GM20000 (cell line): ENCODE measurements around the gene PLEKHA3.
"Not testable (repeated sequence)": the region's sequence is repeated elsewhere in the genome, so short reads cannot be mapped to it uniquely, and the experiment has no call there.

ENCODE experiments used
- DNase-seq: peaks from one replicate; pipeline ENCODE4 v3.0.0; 2012; ENCODE audit warnings: low spot score
- CTCF ChIP-seq: IDR thresholded peaks from 2 replicates; pipeline ENCODE4 v1.5.1; 2012; ENCODE audit warnings: mild to moderate bottlenecking, control low read depth; ENCODE audit errors: extremely low read depth, missing control alignments

PLEKHA3 gene

GRCh38 chr2:178512484-178512883 lies 32.2 kb downstream of the PLEKHA3 start:
- TF ChIP-seq CTCF, result no peak
- no peak for DNase-seq

- DNase-seq, result no peak
- TF ChIP-seq CTCF, result no peak
Measured at GRCh38 chr2:178513876-178514275, 33.6 kb downstream of the PLEKHA3 start.

GRCh38 chr2:178514664-178515063 lies 34.4 kb downstream of the PLEKHA3 start:
- DNase-seq, result no peak
- no peak for TF ChIP-seq CTCF

GRCh38 chr2:178517496-178517895 lies 37.2 kb downstream of the PLEKHA3 start:
- TF ChIP-seq CTCF, result no peak
- no peak for DNase-seq

- TF ChIP-seq CTCF, result no peak
- no peak for DNase-seq
Measured at GRCh38 chr2:178521304-178522150, 41.3 kb downstream of the PLEKHA3 start.

- peak; percentile 77 for DNase-seq
- TF ChIP-seq CTCF, result peak; percentile 66
Measured at GRCh38 chr2:178522950-178523595, 42.8 kb downstream of the PLEKHA3 start.

GRCh38 chr2:178523596-178524134 lies 43.4 kb downstream of the PLEKHA3 start:
- DNase-seq, result no peak
- no peak for TF ChIP-seq CTCF

- not testable (repeated sequence) for DNase-seq
Measured at GRCh38 chr2:178525010-178525409, 44.8 kb downstream of the PLEKHA3 start.

- not testable (repeated sequence) for DNase-seq
Measured at GRCh38 chr2:178525460-178525859, 45.2 kb downstream of the PLEKHA3 start.
